ENCODE data around the gene GRM2. TPM values are rescaled to one million over a fixed set of nuclear protein-coding genes. Genes with fewer than 3 reads are reported as not detected.
"Not testable (repeated sequence)": the region's sequence is repeated elsewhere in the genome, so short reads cannot be mapped to it uniquely, and the experiment has no call there.

Gene GRM2
- total RNA-seq, 1 experiment from 2014 or later, result not detected

DNA sequence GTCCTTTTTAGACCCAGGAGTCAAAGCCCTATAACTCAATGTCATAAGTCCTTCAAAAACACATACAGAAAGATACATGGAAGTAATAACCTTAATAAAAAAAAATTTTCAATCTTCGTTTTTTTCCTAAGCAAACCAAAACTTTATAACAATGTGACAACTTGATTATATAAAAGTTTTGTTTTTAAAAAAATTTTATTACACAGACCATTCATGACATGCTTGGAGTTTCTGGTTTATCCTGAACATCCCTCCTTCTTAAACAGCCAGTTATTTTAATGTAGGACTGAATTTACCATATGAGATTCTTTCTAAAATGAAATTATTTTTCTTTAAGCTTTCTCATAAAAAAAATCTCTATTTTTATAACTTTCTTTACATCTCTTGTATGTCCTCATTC lies 41.5 kb downstream of the GRM2 start:
- DNase-seq (ENCODE audit: low read depth), result no peak
- in situ Hi-C loops (cut with HindIII; ENCODE audit: low pct_unique_long_range_greater_than_20kb, low sequenced_read_pairs), result no loop called here

DNA sequence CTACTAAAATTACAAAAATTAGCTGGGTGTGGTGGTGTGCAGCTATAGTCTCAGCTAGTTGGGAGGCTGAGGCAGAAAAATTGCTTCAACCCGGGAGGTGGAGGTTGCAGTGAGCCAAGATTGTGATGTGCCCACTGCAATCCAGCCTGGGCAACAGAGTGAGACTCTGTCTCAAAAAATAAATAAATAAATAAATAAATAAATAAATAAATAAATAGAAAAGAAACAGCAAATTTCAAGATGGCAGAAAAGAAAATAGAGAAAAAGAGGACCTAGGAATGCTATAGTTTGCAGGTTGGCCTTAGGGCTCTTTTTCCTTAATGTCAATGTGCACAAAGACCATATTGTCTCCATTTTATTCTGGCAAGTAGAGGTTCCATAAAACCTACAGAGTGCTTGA lies 44.0 kb downstream of the GRM2 start:
- DNase-seq (ENCODE audit: low read depth), result no peak
- in situ Hi-C loops (cut with HindIII; ENCODE audit: low pct_unique_long_range_greater_than_20kb, low sequenced_read_pairs), result no loop called here

DNA sequence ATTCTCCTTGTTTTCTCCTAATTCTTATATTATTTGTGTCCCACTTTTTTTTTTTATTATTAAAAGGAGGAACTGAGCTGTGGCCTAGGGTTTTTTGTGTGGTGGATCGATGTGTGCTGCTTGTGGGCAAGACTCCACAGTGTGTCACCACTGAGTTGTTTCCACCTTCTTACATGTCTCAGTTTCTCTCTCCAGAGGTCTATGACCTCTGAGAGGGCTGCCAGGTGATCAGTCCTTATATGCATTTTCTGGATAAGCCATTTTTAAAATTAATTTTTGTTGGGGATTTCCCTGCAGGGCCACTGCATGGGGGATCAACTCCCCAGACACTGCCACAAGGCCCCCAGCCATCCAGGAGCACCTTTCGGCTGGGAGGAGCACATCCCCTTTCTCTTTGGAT lies 44.4 kb downstream of the GRM2 start:
- no peak for DNase-seq (ENCODE audit: low read depth)
- in situ Hi-C loops (cut with HindIII; ENCODE audit: low pct_unique_long_range_greater_than_20kb, low sequenced_read_pairs), result no loop called here

DNA sequence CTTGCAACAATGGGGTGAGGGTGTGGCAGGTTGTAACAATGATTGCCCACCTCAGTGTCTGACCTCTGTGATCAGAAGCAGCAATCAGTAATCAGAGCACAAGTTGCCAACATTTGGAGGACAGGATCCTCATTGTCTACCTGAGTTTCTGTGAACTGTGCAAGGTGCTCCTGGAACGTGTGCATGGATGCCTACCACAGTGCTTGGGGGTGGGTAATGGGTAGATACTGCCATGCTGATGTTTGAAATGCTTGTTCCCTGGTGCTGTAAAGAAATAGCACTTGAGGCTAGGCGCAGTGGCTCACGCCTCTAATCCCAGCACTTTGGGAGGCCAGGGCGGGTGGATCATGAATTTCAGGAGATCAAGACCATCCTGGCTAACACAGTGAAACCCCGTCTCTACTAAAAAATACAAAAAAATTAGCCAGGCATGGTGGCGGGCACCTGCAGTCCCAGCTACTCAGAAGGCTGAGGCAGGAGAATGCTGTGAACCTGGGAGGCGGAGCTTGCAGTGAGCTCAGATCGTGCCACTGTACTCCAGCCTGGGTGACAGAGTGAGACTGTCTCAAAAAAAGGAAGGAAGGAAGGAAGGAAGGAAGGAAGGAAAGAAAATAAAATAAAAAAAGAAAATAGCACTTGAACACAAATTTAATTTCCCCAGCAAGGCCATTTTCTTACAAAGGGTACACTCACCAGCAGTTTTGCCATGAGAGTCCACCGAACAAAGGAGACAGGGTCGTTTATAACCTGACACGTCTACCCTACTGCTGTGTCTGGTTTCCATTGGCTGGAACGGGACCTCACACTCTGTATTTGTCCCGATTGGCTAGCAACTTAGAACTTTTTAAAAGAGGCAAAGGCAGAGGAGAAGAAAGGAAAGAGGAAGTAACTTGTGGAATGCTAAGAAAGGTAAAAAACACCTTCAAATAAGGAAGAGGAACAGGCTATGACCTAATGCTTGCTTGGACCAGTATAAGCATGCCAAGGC lies 47.2 kb downstream of the GRM2 start:
- in situ Hi-C loops (cut with HindIII; ENCODE audit: low pct_unique_long_range_greater_than_20kb, low sequenced_read_pairs); DNase-seq (ENCODE audit: low read depth): not testable (repeated sequence)

DNA sequence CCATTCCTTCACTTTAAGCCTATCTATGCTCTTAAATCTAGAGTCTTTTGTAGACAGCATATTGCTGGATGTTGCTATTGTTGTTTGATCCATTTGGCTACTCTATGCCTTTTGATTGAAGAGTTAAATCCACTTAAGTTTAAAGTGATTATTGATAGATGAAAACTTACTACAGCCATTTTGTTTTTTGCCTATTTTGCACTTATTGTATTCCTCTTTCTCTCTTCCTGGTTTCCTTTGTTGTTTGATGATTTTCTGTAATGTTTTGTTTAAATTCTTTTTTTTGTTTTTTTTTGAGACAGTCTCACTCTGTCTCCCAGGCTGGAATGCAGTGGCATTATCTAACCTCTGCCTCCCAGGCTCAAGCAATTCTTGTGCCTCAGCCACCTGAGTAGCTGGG lies 52.3 kb downstream of the GRM2 start:
- in situ Hi-C loops (cut with HindIII; ENCODE audit: low pct_unique_long_range_greater_than_20kb, low sequenced_read_pairs), result no loop called here
- DNase-seq (ENCODE audit: low read depth), result no peak

Other genes with a start within 250 kb of the GRM2 start
- gene DCAF1, start 207.1 kb upstream of the GRM2 start, total RNA-seq (2014; rRNA removed; shearing (Covaris generic); ENCODE audit: low replicate concordance), result 3.0 and 6.6 TPM in 2 replicates
- gene RAD54L2, start 168.3 kb upstream of the GRM2 start, total RNA-seq (2014; rRNA removed; shearing (Covaris generic); ENCODE audit: low replicate concordance), result 5.8 and 11.1 TPM in 2 replicates
- gene TEX264, start 35.8 kb upstream of the GRM2 start, total RNA-seq (2014; rRNA removed; shearing (Covaris generic); ENCODE audit: low replicate concordance), result 97.6 and 97.7 TPM in 2 replicates
- not detected in 2 replicates for gene IQCF6, start 72.2 kb downstream of the GRM2 start, total RNA-seq (2014; rRNA removed; shearing (Covaris generic); ENCODE audit: low replicate concordance)
- not detected in 2 replicates for gene IQCF2, start 154.5 kb downstream of the GRM2 start, total RNA-seq (2014; rRNA removed; shearing (Covaris generic); ENCODE audit: low replicate concordance)
- gene IQCF5, start 168.5 kb downstream of the GRM2 start, total RNA-seq (2014; rRNA removed; shearing (Covaris generic); ENCODE audit: low replicate concordance), result not detected in 2 replicates
- not detected in 2 replicates for gene IQCF1, start 196.3 kb downstream of the GRM2 start, total RNA-seq (2014; rRNA removed; shearing (Covaris generic); ENCODE audit: low replicate concordance)
- gene RRP9, start 234.8 kb downstream of the GRM2 start, total RNA-seq (2014; rRNA removed; shearing (Covaris generic); ENCODE audit: low replicate concordance), result 28.9 and 34.6 TPM in 2 replicates
- gene PARP3, start 235.3 kb downstream of the GRM2 start, total RNA-seq (2014; rRNA removed; shearing (Covaris generic); ENCODE audit: low replicate concordance), result 29.4 and 30.0 TPM in 2 replicates
- not detected in 2 replicates for gene GPR62, start 248.3 kb downstream of the GRM2 start, total RNA-seq (2014; rRNA removed; shearing (Covaris generic); ENCODE audit: low replicate concordance)